EL (cell line): Measurements from ENCODE around the gene STX3.

Source experiments
- DNase-seq: peaks from one replicate; pipeline ENCODE4 v3.0.0-alpha.2; 2016

Gene STX3

GRCh38 chr11:59754859-59755700, at the start of gene STX3:
Gene STX3, plus strand, starts transcription at chr11:59755376. Its CDS starts 230 bp downstream, at chr11:59755606.
- peak; percentile 78 for DNase-seq

- DNase-seq: peak; percentile 97
These were observed 48.5 kb upstream of the STX3 start for GRCh38 chr11:59706518-59707285.

GRCh38 chr11:59707371-59707770, 47.8 kb upstream of the STX3 start:
- DNase-seq: no peak

- DNase-seq: peak; percentile 61
These were observed 46.6 kb upstream of the STX3 start for GRCh38 chr11:59708537-59708936.

GRCh38 chr11:59710136-59710847, 44.9 kb upstream of the STX3 start:
- no peak for DNase-seq

- DNase-seq: no peak
These were observed 41.4 kb upstream of the STX3 start, which contains the start of gene OR10V1 for GRCh38 chr11:59713745-59714144. Gene OR10V1, minus strand, starts transcription at chr11:59713845. Its CDS starts 0 bp downstream, at chr11:59713845.

- DNase-seq: no peak
These were observed 39.1 kb upstream of the STX3 start for GRCh38 chr11:59716051-59716450.

GRCh38 chr11:59719556-59719955, 35.6 kb upstream of the STX3 start:
- no peak for DNase-seq

GRCh38 chr11:59724066-59724465, 31.1 kb upstream of the STX3 start:
- DNase-seq: no peak

GRCh38 chr11:59727426-59727825, 27.8 kb upstream of the STX3 start:
- DNase-seq: no peak

- DNase-seq: no peak
These were observed 27.0 kb upstream of the STX3 start for GRCh38 chr11:59728154-59728553.

- peak; percentile 18 for DNase-seq
These were observed 26.3 kb upstream of the STX3 start for GRCh38 chr11:59728913-59729312.

GRCh38 chr11:59729834-59730233, 25.3 kb upstream of the STX3 start:
- DNase-seq: no peak

- DNase-seq: no peak
These were observed 24.1 kb upstream of the STX3 start for GRCh38 chr11:59730896-59731565.

- DNase-seq: no peak
These were observed 9.1 kb upstream of the STX3 start for GRCh38 chr11:59746111-59746510.

- peak; percentile 79 for DNase-seq
These were observed 1.3 kb upstream of the STX3 start for GRCh38 chr11:59753650-59754493.

- DNase-seq: peak; percentile 36
These were observed 700 bp upstream of the STX3 start for GRCh38 chr11:59754494-59754858.

GRCh38 chr11:59755701-59756557, 753 bp downstream of the STX3 start:
- peak; percentile 87 for DNase-seq

- DNase-seq: peak; percentile 37
These were observed 1.3 kb downstream of the STX3 start for GRCh38 chr11:59756558-59756840.

- peak; percentile 51 for DNase-seq
These were observed 1.7 kb downstream of the STX3 start for GRCh38 chr11:59756845-59757244.
